ENCODE measurements around the gene RBM44.

RBM44 gene

DNA sequence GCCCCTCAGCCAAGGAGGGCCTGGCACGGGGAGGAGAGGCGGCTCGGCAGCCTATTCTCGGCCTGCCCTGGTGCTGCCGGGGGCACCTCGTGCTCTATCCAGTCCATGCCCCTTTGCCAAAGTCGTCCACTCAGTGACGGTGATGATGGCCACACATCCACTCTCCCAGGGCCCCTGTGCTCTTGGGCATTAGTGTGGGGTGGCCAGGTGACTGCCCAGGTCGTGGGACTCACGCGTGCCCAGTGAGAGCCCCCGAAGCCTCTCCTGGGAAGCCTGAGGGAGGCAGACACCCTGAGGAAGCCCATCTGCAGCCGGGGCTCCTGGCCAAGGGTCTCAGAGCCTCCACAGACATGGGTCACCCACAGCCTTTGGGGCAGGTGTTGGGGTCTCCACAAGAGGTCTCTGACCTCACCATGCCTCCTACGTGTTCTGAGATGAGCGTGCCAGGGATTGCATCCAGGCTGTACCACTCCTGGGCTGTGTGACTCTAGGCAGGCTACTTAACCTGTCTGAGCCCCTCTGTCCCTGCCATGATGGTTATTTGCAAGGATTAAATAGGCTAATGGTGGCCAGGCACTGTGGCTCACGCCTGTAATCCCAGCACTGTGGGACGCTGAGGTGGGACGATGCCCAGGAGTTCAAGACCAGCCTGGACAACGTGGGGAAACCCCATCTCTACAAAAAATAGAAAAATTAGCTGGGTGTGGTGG is 73.8 kb downstream of the RBM44 start:
- DNase-seq (no peak), ATAC-seq (no peak)

DNA sequence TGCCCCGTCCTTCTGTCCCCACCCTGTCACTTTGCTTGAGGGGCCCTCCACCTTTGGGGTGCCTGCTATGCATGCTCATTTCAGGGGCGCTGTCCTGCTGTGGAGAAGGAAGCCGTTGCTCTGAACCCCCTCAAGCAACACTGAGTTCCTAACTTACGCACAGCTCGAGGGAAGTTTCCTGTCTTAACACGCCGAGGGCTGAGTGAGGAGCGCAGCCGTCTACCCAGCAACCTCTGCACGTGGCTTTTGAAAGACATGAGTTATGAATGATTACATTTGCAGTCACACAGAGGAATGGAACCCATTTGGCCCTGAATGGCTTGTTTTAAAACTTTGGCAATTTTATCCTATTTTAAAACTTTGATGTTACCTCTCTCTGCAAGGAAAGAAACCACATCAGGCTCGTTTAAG is 74.8 kb downstream of the RBM44 start:
- no peak for ATAC-seq

DNA sequence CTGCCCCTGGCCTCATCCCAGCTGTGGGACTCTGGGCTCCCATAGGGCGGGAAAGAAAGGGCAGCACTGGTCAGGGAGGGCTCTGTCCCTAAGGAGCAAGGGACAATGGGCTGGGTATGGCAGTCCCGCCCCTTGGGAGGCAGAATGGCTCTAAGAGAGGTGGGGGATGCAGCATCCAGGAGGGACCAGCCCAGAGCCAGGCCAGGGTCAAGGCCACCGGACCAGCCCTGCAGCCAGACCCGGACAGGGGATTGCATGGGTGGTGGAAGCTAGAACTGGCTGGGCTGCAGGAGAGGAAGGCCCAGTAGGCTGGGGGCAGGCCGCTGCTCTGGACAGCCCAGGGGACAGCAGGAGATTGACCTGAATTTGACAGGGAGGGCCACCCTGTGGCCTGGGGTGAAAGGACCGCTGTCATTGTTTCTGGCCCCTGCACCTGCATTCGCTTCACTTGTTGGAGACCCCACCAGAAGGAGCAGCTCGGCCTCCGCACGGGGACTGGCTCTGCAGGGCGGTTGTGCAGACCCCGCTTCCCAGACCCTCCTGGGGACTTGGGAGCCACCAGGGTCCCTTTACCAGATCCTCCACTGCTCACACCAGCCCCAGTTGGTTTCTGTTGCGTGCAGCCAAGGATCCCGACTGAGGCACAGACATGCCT is 75.4 kb downstream of the RBM44 start:
- ATAC-seq = no peak
- DNase-seq = no peak

More for the DNA sequence above, 74.8 kb downstream of the RBM44 start:
- no peak for DNase-seq

DNA sequence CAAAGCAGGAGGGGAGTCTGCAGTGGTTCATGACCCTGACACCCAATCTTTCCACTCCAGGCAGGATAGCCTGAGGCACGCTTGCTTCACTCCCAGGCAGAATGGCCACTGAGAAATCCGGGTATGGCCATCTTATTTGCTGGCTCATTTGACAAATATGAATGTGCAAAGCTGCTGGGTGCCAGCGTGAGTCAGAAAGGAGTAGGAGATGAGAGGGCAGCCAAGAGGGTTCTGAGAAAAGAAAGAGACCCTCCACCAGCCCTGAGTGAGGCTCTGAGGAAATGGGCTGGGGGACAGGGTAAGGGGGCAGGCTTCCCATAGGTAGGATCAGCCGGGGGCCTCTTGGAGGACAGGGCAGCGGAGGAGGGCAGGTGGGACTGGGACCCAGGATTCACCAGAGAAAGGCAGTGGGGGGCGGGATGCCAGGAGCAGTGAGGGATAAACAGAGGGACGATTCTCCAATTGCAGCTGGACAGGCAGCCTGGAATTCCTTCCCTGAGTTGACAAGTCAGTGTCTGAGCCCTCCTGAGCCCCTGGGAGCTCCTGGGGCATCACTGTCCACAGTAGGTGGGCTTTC is 76.1 kb downstream of the RBM44 start:
- DNase-seq = no peak
- ATAC-seq = no peak

DNA sequence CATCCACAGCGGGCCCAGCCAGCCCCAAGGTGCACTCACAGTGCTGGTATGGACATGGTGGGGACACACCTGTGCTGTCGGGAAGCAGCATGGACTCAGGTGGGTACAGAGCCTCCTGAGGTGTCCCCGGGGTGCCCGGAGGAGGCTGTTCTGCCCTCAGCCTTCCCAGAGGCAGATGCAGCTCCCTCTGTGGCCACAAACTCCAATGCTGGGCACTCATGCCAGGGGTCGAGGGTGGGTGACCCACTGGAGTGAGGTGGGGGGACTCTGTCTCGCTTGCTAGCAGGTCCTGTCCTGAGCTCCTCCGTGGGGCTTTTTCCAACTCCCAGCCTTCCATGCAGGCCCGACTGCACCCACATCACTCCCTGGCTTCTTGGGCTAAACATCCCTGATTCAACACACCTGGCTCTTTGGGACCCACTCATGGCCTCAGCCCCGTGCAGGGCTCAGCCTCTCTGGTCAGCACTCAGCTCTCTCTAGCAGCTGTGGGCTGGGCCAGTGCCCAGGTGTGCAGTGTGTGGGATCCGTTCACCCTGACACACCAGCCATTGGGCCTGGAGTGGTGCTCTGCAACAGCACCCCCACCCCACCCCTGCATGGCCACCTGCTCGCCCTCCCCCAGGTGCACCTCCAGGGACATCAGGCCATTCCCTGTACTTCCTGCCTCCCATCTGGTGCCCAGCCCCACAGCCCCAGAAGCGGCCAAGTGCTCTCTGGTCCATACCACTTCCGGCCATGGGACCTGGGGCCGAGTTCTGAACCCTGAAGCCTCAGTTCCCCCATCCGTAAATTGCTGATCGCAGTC is 76.9 kb downstream of the RBM44 start:
- ATAC-seq (no peak), DNase-seq (no peak)

DNA sequence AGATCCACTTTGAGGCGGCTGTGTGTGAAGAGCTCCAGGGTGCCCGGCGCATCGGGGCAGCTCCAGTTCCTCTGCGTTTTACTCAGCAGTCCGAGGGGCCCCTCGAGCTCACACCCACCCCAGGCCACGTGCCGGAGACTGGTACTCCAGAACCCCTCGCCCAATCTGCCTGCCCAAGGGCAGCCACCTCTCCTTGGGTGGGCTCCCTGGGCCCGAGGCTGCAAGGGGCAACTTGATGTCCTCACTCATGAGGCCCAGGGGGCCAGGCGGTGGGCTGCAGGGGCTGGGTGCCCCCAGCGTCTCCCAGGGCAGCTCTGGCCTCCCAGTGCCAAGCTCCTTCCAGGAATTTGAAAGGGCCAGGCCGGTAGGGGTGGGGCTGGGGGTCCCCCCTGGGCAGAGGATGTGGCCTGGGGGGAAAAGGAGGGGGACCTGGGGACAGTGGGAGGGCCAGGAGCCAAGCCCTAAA is 77.5 kb downstream of the RBM44 start:
- ATAC-seq = no peak
- DNase-seq = no peak

DNA sequence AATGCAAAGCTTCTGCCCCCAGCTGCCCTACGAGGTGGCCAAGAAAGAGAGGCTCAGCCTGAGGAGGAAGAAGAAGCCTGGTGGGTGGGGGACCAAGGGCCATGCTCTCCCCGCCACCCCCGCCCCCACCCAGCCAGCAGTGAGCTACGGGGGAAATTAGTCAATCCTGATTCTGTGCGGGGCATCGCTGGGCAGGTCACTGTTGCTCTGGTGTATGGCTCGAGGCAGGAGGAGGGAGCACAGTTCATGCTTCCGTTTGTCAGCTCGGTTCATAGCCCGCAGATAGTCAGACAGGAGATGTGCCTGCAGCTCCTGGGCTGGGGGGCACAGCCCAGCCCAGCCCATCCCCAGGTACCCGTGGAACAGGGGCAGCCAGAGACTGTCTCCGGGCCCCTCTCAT is 78.0 kb downstream of the RBM44 start:
- DNase-seq (no peak), ATAC-seq (no peak)

DNA sequence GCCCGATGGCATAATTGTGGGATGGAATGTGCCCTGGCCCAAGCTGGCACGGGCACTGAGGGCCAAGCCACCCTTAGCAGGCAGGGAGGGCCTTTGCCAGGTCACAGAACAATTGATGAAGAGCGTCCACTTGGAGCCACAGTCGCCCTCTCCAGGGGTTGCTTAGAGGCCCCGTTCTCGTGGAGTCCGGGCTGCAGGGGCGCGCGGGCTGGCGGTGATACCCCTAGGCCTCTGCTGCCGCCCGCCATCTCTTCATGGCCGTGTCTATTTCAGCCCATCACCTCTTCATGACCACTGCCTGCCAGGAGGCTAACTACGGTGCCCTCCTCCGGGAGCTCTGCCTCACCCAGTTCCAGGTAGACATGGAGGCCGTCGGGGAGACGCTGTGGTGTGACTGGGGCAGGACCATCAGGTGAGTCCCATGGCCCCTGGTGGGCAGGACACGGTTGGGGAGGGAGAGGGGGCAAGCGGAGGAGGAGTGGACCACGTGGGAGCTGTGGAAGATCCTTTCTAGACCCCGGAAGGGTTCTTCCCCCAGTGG is 78.4 kb downstream of the RBM44 start:
- no peak for DNase-seq
- no peak for ATAC-seq

DNA sequence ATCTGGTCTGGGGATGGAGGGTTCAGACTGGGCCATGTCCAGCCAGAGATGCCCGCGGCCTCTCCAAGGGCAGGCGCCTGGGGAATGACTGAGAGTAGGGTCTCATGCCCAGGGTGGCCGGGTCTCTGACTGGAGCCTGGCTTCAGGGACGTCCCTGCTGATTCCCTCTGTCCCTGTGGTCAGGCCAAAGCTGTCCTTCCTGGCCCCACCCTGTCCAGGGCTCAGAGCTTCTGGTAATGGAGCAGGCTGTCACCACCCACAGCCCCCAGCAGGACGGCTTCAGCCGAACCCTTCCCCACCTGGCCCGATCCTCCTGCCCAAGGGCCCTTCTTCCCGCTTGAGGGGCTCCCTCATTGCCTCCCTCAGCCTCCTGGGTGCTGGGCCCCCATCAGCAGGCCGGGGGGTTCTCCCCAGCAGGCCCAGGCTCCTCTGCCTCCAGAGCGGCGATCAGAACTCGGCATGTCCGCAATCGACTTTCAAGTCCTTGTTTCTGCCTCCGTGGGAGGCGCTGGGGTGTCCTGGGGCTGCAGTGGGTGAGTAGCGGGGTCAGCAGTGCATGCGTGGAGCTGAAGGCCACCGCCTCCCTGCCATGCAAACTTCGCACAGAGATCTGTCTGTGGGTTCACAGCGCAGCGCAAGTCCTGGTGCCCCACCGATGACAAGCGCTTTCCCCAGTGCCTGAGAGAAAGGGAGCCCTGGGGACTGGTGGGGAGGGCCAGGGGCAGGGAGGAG is 79.2 kb downstream of the RBM44 start:
- ATAC-seq = no peak
- DNase-seq = no peak

DNA sequence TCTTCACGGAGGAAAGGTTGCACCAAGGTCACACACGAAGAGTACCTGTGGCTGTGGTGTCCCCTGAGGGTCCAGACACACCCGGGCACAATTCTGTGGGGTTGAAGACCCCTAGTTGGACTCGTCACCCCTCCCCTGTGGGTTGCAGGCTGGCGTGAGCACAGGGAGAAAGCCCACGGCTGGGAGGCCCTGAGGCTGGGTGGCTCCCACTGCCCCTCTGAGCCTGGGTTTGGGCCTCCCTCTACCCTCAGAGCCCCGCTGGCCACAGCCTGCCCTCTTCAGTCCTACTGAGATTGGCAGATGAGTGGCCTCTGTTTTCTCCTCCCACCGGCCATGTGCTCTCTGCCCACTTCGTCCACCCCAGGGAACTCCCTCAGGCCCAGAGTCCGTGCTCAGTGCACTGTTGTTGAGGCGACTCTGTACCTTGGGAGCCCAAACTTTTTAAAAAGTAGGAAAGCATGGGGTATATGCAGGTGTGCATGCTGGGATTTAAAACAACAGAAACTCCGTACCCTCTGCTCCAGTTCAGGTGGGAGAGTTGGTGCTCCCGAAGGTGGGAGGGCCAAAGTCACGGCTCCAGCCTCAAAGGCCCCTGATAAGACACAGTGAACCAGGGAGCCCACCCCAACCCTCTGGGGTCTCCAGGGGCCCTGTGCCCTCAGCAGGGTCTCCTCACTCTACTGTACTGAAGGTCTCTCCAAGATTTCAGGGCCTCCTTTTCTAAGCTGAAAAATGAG is 79.9 kb downstream of the RBM44 start:
- DNase-seq (no peak), ATAC-seq (no peak)

DNA sequence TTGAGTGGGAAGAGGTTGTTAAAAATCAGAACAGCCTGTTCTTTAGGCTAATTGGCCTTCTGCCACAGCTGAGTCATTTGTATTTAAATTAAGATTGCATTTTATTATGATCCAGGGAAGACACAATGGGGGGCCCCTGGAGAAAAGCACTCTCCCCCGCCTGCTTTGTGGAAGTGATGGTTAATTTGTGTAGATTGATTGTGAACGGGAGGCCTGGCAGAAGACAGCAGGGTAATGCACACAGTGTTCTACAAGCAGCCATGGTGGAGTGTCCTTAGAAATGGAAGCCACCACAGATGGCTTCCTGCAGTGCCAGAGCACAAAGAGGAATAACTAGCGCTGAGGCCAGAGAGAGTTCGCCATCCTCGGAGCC is 80.5 kb downstream of the RBM44 start:
- ATAC-seq = no peak
- DNase-seq = no peak

DNA sequence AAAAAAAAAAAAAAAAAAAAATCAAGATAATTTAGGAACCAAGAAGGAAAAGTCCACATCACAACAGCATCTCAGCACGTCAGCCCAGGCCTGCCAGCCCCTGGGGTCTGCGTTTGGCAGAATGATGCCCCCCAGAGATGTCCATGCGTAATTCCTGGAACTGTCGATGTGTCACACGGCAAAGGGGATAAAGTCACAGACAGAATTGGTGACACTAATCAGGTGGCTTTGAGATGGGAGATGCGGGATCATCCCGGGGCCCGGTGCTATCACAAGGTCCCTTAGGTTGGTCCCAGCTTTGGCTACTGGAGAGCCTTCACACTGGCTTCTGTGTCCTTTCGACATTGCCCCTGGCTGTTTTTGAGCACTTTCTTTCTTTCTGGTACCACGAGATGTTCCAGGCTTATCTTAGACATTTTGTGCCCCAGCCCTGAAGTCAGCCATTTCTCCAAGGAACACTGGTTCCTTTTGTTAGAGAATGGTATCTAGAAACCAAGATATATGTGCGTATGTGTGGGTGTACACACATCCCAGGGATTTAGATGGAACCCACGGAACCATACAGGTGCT is 81.5 kb downstream of the RBM44 start:
- DNase-seq (no peak), ATAC-seq (no peak)

DNA sequence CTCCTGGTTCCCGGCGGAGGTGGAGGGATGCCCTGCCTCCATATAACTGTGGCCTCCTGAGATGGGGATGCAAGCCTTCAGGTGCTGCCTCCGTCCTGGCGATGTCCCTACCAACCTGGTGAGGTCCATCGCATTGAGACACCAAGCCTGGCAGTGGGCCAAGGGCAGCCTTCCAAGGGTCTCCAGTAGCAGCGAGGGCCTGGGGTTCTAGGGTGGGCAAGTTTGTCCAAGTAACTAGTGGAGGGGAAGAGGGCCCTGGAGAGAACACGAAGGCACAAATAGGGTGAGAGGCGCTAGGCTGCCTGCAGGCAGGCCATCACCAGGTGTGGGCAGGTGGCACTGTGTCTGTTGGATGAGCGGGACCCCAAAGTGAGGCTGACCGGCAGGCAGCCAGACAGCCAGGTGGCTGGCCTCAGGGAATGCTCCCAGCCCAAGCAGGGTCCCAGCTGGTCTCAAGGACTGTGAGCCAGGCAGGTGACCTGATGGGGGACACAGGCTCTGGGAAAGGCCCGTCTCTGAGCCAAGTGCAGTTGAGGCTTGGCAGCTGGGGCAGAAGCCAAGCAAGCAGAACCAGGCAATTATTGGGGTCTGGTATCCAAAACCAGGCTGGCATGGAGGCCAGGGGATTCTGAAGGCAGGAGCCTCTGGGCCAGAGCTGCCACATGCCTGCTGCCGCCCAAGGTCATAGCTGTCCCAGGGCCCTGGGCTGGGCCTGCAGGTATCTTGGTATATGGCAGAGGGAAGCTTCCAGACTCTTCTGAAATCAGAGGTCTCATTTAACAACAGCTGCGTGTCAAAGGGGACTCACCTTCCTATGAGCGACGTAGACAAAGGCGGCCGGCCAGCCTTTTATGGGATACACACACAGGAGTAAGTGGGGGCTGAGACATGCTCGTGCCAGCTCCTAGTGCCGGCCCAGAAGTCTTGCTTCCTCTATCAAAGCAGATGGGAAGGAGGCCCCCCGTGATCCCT is 84.2 kb downstream of the RBM44 start:
- no peak for DNase-seq
- no peak for ATAC-seq

DNA sequence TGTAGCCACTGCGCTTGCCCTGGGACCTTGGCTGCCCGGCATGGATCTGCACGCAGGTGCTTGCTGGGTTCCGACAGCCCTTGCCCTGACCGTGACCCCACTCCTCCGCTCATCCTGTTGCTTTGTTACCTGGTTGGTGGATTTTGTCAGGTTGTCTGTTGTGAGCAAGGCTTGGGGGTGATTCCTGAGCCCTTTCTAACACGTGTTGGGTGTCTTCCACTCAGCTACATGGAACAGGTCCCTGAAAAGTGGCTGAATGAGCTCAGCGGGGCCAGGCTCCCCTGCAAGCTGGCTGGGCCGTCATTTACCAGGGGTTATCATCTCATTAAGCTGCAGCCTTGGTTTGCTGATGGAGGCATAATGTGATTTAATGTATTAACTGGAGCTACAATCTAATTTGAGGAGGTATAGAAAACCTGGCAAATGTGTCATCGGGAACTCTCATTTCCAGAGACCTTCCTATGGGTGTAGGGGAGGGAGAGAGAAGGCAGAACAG is 85.4 kb downstream of the RBM44 start:
- DNase-seq (no peak), ATAC-seq (no peak)

DNA sequence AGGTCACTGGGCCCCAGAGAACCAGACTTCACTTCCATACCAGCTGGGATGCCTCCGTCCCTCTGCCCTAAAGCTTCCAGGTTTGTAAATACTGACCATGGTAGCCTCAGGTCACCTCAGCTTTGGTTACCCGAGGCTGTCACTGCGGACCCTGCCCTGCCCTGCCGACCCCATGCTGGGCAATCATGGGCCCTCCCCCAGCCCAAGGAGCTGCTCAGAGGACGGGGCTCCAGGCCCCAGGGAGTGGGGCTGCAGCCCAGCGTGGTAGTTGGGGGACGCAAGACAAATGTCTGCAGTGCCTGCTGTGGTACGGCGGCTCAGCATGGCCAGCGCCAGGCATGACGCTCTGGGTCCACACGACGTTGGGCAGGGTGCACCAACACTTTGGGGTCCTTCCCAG is 86.1 kb downstream of the RBM44 start:
- DNase-seq (no peak), ATAC-seq (no peak)

DNA sequence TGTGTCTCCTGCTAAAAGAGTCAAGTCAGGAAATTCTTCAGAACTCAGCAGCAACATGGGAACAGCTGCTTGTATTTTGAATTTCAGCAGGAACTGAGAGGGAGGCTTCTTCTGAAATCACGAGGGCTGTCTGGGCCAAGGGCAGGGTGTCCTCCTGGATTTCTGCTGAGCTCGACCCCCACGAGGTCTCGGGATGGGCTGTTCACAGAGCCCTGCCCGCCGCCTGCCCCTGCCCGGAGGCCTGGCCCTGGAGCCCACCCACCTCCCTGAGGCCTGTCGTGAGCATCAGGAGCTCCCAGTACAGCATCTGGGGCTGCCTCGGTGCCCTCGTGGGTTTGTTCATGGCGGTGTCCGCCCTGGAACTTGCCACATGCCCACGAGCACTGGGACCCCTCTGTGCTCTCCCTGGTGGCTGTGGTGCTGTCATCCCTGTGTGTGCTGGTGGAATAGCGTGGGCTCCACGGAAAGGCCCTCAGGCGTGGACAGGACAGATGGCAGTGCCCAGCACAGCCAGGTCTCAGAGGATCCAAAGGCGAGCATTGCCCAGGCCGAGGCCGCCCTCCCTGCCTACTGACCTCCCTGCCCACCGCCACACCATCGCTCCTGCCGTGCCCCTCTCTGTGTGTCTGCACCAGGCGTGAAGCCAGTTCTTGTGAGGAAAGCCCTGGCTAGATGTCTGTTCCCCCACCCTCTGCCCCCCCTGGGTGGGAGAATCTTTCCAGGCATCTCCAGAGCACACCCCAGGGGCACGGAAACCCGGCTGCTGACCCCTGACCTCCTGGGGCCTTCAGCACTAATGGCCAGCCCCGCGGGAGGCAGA is 86.7 kb downstream of the RBM44 start:
- no peak for DNase-seq
- ATAC-seq = no peak

DNA sequence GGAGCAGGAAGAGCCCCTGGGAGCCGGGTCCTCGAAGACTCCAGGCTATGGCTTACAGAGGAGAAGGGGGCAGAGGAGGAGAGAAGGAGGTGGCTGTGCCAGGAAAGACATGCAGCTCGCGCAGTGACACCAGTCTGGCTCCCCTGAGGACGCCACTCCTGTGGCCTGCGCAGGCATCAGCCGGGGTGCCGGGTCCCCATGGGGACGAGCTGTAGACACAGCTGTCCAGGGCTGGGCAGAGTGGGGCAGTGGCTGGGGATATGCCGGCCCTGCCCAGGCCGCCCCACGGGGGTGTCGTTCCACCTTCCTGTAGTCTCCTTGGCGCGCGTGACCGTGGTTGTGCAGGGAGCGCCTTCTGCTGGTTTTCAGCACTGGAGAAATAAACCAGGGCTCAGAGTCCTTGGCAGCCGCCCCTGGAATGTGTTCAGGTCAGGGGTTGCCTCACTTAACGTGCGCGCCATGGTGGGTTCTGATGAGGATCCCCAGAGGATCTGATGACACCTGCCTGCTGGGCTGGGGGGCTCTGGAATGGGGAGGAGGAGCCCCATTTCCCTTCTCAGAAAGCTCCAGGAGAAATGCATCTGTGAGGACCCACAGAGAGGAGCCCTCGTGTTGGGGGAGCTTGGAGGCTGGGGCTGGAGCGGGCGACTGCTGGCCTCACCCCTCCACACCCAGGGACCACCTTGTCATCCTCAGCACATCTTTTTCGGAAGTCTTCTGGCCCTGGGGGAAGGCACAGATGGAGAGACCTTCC is 87.5 kb downstream of the RBM44 start:
- ATAC-seq (no peak), DNase-seq (no peak)
